ENCODE measurements around the gene SEZ6L.

SEZ6L gene

GRCh38 chr22:26303475-26303874, 134.2 kb downstream of the SEZ6L start:
- no peak for FAIRE-seq

- FAIRE-seq = no peak
Observed at GRCh38 chr22:26304730-26305129, 135.5 kb downstream of the SEZ6L start.

GRCh38 chr22:26308467-26308866, 139.2 kb downstream of the SEZ6L start:
- FAIRE-seq = no peak

GRCh38 chr22:26310616-26311015, 141.4 kb downstream of the SEZ6L start:
- no peak for FAIRE-seq

- no peak for FAIRE-seq
Observed at GRCh38 chr22:26313291-26313690, 144.0 kb downstream of the SEZ6L start.

GRCh38 chr22:26314171-26314570, 144.9 kb downstream of the SEZ6L start:
- no peak for FAIRE-seq

GRCh38 chr22:26314656-26315055, 145.4 kb downstream of the SEZ6L start:
- FAIRE-seq = no peak

- no peak for FAIRE-seq
Observed at GRCh38 chr22:26316732-26317285, 147.5 kb downstream of the SEZ6L start.

GRCh38 chr22:26318975-26319374, 149.7 kb downstream of the SEZ6L start:
- no peak for FAIRE-seq

- no peak for FAIRE-seq
Observed at GRCh38 chr22:26320447-26320846, 151.2 kb downstream of the SEZ6L start.

- FAIRE-seq = no peak
Observed at GRCh38 chr22:26321469-26321913, 152.2 kb downstream of the SEZ6L start.

GRCh38 chr22:26322179-26322905, 153.1 kb downstream of the SEZ6L start:
- FAIRE-seq = no peak

- FAIRE-seq = no peak
Observed at GRCh38 chr22:26323013-26323412, 153.8 kb downstream of the SEZ6L start.

GRCh38 chr22:26324150-26324549, 154.9 kb downstream of the SEZ6L start:
- FAIRE-seq = no peak

- FAIRE-seq = no peak
Observed at GRCh38 chr22:26325641-26326040, 156.4 kb downstream of the SEZ6L start.

GRCh38 chr22:26326803-26327202, 157.5 kb downstream of the SEZ6L start:
- FAIRE-seq = no peak

- no peak for FAIRE-seq
Observed at GRCh38 chr22:26327306-26327705, 158.0 kb downstream of the SEZ6L start.

- no peak for FAIRE-seq
Observed at GRCh38 chr22:26328221-26328620, 159.0 kb downstream of the SEZ6L start.

- peak; percentile 94 for FAIRE-seq
Observed at GRCh38 chr22:26330971-26331625, 161.8 kb downstream of the SEZ6L start.

- no peak for FAIRE-seq
Observed at GRCh38 chr22:26333088-26333800, 164.0 kb downstream of the SEZ6L start.

- no peak for FAIRE-seq
Observed at GRCh38 chr22:26334232-26334631, 165.0 kb downstream of the SEZ6L start.

GRCh38 chr22:26336773-26337172, 167.5 kb downstream of the SEZ6L start:
- FAIRE-seq = no peak

- FAIRE-seq = no peak
Observed at GRCh38 chr22:26339755-26340154, 170.5 kb downstream of the SEZ6L start.

Measured in islet of Langerhans (tissue), 1 donor.